ENCODE results near the gene ZNF778.

GRCh38 chr16:89177501-89177900 lies 40.0 kb upstream of the ZNF778 start:
- no peak for TF ChIP-seq NBN (conservative IDR thresholded peaks at IDR 0.05)
- TF ChIP-seq HNRNPH1 (optimal IDR thresholded peaks at IDR 0.05; ENCODE audit: low read depth, low read length) = no peak
- no peak for TF ChIP-seq E2F5 (CRISPR knock-in tag; conservative IDR thresholded peaks at IDR 0.05)
- TF ChIP-seq, protein P1, sequence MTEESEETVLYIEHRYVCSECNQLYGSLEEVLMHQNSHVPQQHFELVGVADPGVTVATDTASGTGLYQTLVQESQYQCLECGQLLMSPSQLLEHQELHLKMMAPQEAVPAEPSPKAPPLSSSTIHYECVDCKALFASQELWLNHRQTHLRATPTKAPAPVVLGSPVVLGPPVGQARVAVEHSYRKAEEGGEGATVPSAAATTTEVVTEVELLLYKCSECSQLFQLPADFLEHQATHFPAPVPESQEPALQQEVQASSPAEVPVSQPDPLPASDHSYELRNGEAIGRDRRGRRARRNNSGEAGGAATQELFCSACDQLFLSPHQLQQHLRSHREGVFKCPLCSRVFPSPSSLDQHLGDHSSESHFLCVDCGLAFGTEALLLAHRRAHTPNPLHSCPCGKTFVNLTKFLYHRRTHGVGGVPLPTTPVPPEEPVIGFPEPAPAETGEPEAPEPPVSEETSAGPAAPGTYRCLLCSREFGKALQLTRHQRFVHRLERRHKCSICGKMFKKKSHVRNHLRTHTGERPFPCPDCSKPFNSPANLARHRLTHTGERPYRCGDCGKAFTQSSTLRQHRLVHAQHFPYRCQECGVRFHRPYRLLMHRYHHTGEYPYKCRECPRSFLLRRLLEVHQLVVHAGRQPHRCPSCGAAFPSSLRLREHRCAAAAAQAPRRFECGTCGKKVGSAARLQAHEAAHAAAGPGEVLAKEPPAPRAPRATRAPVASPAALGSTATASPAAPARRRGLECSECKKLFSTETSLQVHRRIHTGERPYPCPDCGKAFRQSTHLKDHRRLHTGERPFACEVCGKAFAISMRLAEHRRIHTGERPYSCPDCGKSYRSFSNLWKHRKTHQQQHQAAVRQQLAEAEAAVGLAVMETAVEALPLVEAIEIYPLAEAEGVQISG (CRISPR knock-in tag; IDR thresholded peaks at IDR 0.05) = no peak
- no peak for TF ChIP-seq ZNF318 (CRISPR knock-in tag; IDR thresholded peaks at IDR 0.05)
- TF ChIP-seq, protein P2, sequence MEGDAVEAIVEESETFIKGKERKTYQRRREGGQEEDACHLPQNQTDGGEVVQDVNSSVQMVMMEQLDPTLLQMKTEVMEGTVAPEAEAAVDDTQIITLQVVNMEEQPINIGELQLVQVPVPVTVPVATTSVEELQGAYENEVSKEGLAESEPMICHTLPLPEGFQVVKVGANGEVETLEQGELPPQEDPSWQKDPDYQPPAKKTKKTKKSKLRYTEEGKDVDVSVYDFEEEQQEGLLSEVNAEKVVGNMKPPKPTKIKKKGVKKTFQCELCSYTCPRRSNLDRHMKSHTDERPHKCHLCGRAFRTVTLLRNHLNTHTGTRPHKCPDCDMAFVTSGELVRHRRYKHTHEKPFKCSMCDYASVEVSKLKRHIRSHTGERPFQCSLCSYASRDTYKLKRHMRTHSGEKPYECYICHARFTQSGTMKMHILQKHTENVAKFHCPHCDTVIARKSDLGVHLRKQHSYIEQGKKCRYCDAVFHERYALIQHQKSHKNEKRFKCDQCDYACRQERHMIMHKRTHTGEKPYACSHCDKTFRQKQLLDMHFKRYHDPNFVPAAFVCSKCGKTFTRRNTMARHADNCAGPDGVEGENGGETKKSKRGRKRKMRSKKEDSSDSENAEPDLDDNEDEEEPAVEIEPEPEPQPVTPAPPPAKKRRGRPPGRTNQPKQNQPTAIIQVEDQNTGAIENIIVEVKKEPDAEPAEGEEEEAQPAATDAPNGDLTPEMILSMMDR (CRISPR knock-in tag; IDR thresholded peaks at IDR 0.05) = no peak
- TF ChIP-seq IRF2 (CRISPR knock-in tag; IDR thresholded peaks at IDR 0.05) = no peak
- TF ChIP-seq ZXDC (CRISPR knock-in tag; IDR thresholded peaks at IDR 0.05) = no peak
- TF ChIP-seq POLR2AphosphoS5 (IDR thresholded peaks at IDR 0.05; ENCODE audit: low read depth, low read length) = no peak
- peak; percentile 81; the same call in 1 of the 2 replicates for TF ChIP-seq EZH2 (conservative IDR thresholded peaks at IDR 0.05; ENCODE audit: low read depth, low read length)
- TF ChIP-seq ZNF768 (CRISPR knock-in tag; IDR thresholded peaks at IDR 0.05) = no peak
- TF ChIP-seq FOXJ3 (CRISPR knock-in tag; IDR thresholded peaks at IDR 0.05; ENCODE audit: borderline replicate concordance) = no peak
- no peak for TF ChIP-seq PAX8 (CRISPR knock-in tag; IDR thresholded peaks at IDR 0.05; ENCODE audit: borderline replicate concordance)
- no peak for TF ChIP-seq ELF4 (CRISPR knock-in tag; IDR thresholded peaks at IDR 0.05; ENCODE audit: borderline replicate concordance)

Data from HepG2 (cell line).